ENCODE results near the gene SHC3. TPM values are rescaled to one million over a fixed set of nuclear protein-coding genes. Genes with fewer than 3 reads are reported as not detected.
"Not testable (repeated sequence)": the region's sequence is repeated elsewhere in the genome, so short reads cannot be mapped to it uniquely, and the experiment has no call there.

Gene SHC3
- total RNA-seq, 1 donor from 2014 or later: 0.85 TPM

DNA sequence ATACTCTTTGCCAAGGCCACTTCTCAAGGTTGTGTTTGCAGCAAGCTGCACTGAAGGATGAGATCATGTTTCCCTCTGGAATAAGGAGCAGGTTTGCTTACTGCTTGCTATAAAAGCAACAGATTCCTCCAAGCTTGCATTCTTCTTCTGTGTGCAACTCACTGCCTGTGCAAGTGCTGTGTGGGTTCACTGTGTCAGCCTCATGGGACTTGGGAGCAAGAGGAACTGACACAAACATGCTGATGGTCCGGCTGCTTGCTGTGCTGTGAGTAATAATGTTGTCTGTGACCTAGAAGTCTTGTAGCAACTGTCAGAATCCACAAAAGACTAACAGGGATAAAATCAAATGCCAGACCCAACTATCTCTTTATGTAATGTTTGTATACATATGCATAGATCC is 33.6 kb upstream of the SHC3 start:
- TF ChIP-seq CTCF (IDR thresholded peaks at IDR 0.05): no peak
- Histone ChIP-seq H3K9me3 (no peaks in the 10 kb centered on the region), H3K4me3 (no peak overlapping the region), H3K27me3 (no peaks in the 10 kb centered on the region), H3K4me1 (no peaks in the 10 kb centered on the region), H3K27ac (no peak overlapping the region), H3K36me3 (no peaks in the 10 kb centered on the region)
- intact Hi-C loops (cut with DNase I): no loop called here
- no peak for DNase-seq (ENCODE audit: low spot score in 2 of 2)

DNA sequence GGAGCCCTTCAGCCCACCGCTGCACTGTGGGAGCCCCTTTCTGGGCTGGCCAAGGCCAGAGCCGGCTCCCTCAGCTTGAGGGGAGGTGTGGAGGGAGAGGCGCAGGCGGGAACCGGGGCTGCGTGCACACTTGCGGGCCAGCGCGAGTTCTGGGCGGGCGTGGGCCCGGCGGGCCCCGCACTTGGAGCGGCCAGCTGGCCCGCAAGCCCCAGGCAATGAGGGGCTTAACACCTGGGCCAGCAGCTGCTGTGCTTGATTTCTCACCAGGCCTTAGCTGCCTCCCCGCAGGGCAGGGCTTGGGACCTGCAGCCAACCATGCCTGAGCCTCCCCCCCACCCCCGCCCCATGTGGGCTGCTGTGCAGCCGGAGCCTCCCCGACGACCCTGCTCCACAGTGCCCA is 30.7 kb upstream of the SHC3 start:
- H3K27me3 ChIP-seq; H3K4me3 ChIP-seq; H3K4me1 ChIP-seq; H3K36me3 ChIP-seq; intact Hi-C loops (cut with DNase I); H3K9me3 ChIP-seq; DNase-seq (ENCODE audit: low spot score in 2 of 2); H3K27ac ChIP-seq: not testable (repeated sequence)

- H3K4me1 ChIP-seq: no peaks in the 10 kb centered on the region
- no peak overlapping the region for H3K4me3 ChIP-seq
- no peak for DNase-seq (ENCODE audit: low spot score in 2 of 2)
- no peak overlapping the region for H3K27ac ChIP-seq
- H3K36me3 ChIP-seq: no peaks in the 10 kb centered on the region
- TF ChIP-seq CTCF (IDR thresholded peaks at IDR 0.05): no peak
- H3K9me3 ChIP-seq: no peaks in the 10 kb centered on the region
- intact Hi-C loops (cut with DNase I): no loop called here
- no peaks in the 10 kb centered on the region for H3K27me3 ChIP-seq
Measured at GRCh38 chr9:89207026-89207425, 28.4 kb upstream of the SHC3 start.

GRCh38 chr9:89204801-89205200 is 26.2 kb upstream of the SHC3 start:
- Histone ChIP-seq H3K36me3 (no peaks in the 10 kb centered on the region), H3K27ac (no peak overlapping the region), H3K27me3 (no peaks in the 10 kb centered on the region), H3K4me1 (no peaks in the 10 kb centered on the region), H3K9me3 (no peaks in the 10 kb centered on the region), H3K4me3 (no peak overlapping the region)
- TF ChIP-seq CTCF (IDR thresholded peaks at IDR 0.05): no peak
- intact Hi-C loops (cut with DNase I): no loop called here
- DNase-seq (ENCODE audit: low spot score in 2 of 2): no peak

DNA sequence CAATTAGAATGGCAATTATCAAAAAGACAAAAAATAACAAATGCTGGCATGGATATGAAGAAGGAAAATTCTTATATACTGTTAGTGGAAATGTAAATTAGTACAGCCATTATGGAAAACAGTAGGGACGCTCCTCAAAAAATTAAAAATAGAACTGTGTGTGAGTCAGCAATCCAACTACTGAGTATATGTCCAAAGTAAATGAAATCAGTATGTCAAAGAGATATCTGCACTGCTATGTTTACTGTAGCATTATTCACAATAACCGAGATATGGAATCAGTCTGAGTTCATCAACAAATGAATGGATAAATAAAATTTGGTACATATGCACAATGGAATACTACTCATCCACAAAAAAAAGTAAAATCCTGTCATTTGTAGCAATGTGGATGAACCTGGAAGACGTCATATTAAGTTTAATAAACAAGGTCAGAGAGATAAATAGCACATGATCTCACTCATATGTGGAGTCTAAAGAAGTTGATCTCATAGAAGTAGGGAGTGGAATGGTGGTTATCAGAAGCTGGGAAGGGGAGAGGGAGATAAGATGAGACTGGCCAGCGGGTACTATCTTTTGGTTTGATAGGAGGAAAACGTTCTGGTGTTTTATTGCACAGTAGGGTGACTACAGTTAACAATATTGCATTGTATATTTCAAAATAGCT is 16.6 kb upstream of the SHC3 start:
- Histone ChIP-seq H3K36me3 (no peaks in the 10 kb centered on the region), H3K27ac (no peak overlapping the region), H3K27me3 (no peaks in the 10 kb centered on the region), H3K4me1 (no peaks in the 10 kb centered on the region), H3K9me3 (peaks cover 0 to 21% of the 10 kb centered on the region in 2 donors), H3K4me3 (no peak overlapping the region)
- no peak for DNase-seq (ENCODE audit: low spot score in 2 of 2)
- no peak for TF ChIP-seq CTCF (IDR thresholded peaks at IDR 0.05)
- intact Hi-C loops (cut with DNase I): no loop called here

DNA sequence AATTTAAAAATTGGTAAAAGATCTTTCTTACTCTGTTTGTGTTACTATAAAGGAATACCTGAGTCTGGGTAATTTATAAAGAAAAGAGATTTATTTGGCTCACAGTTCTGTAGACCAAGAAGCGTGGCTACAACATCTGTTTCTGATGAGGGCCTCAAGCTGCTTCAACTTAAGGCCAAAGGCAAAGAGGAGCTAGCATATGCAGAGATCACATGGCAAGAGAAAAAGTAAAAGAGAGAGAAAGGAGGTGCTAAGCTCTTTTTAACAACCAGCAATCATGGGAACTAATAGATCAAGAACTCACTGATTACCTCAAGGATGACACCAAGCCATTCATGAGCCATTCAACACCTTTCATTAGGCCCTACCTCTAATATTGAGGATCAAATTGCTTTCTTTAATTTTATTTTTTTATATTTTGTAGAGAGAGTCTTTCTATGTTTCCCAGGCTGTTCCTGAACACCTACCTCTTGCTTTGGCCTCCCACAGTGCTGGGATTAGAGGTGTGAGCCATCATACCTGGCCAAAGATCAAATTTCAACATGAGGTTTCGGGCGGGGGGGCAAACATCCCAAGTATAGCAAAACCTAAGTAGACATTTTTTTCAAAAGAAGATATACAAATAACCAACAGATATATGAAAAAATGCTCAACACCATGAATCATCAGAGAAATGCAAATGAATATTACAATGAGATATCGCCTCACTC is 16.0 kb upstream of the SHC3 start:
- no peak for DNase-seq (ENCODE audit: low spot score in 2 of 2)
- intact Hi-C loops (cut with DNase I): no loop called here

More for the DNA sequence above, 16.0 kb upstream of the SHC3 start:
- no peak for TF ChIP-seq CTCF (IDR thresholded peaks at IDR 0.05)
- Histone ChIP-seq H3K4me1 (no peaks in the 10 kb centered on the region), H3K9me3 (peaks cover 0 to 21% of the 10 kb centered on the region in 2 donors), H3K4me3 (no peak overlapping the region), H3K36me3 (no peaks in the 10 kb centered on the region), H3K27ac (no peak overlapping the region), H3K27me3 (no peaks in the 10 kb centered on the region)

Measured in ascending aorta (tissue), 2 donors.